H1 (cell line): ENCODE measurements around the gene BMX. TPM values are rescaled to one million over a fixed set of nuclear protein-coding genes. Genes with fewer than 3 reads are reported as not detected.

Experiments
- GABPA ChIP-seq: IDR thresholded peaks from 2 replicates; pipeline ENCODE4 v1.6.1; 2011; ENCODE audit warnings: mild to moderate bottlenecking, low read length, moderate library complexity, borderline replicate concordance; ENCODE audit not compliant: insufficient read depth
- polyA plus RNA-seq, 7 experiments: library from polyadenylated mRNA; depleted of rRNA in 3 of 7; stranded (reverse) in 5 of 7; unstranded in 2 of 7; fragments of >200 nt in 5 of 7; fragments of 200-250 nt in 2 of 7; gene quantifications; 1 replicate in 5 of 7; 2 replicates in 1 of 7; 4 replicates in 1 of 7; pipeline versions ENCODE4 v1.2.1 to v1.2.3, GENCODE V29; 2011 to 2013; ENCODE audit warnings: missing spikeins in 2 of 7, mixed read lengths in 2 of 7
- total RNA-seq: library from RNA; stranded (reverse); fragmentation: NEBNext Ultra II Directional; extraction: Animal tissue kit (Norgen Biotek cat#: 25700); gene quantifications from 2 replicates; pipeline ENCODE4 v1.2.1, GENCODE V29; 2021

The BMX gene
- total and polyA plus RNA-seq, 2 of the 8 experiments (the other 6 are each of a cell fraction or from before 2014, with no cell fraction given) = not detected

- TF ChIP-seq GABPA = no peak
Measured at GRCh38 chrX:15567886-15568616, 67.4 kb downstream of the BMX start (continued).
